ENCODE measurements around the gene PTGDS.

GRCh38 chr9:136939996-136940525 lies 37.2 kb upstream of the PTGDS start:
- TF ChIP-seq ZNF281 (CRISPR knock-in tag; IDR thresholded peaks at IDR 0.05): no peak
- TF ChIP-seq, protein P1, sequence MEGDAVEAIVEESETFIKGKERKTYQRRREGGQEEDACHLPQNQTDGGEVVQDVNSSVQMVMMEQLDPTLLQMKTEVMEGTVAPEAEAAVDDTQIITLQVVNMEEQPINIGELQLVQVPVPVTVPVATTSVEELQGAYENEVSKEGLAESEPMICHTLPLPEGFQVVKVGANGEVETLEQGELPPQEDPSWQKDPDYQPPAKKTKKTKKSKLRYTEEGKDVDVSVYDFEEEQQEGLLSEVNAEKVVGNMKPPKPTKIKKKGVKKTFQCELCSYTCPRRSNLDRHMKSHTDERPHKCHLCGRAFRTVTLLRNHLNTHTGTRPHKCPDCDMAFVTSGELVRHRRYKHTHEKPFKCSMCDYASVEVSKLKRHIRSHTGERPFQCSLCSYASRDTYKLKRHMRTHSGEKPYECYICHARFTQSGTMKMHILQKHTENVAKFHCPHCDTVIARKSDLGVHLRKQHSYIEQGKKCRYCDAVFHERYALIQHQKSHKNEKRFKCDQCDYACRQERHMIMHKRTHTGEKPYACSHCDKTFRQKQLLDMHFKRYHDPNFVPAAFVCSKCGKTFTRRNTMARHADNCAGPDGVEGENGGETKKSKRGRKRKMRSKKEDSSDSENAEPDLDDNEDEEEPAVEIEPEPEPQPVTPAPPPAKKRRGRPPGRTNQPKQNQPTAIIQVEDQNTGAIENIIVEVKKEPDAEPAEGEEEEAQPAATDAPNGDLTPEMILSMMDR (IDR thresholded peaks at IDR 0.05): no peak
- TF ChIP-seq, protein P2, sequence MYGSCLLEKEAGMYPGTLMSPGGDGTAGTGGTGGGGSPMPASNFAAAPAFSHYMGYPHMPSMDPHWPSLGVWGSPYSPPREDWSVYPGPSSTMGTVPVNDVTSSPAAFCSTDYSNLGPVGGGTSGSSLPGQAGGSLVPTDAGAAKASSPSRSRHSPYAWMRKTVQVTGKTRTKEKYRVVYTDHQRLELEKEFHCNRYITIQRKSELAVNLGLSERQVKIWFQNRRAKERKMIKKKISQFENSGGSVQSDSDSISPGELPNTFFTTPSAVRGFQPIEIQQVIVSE (CRISPR knock-in tag; IDR thresholded peaks at IDR 0.05; ENCODE audit: borderline replicate concordance): no peak
- no peak for TF ChIP-seq HMGXB4 (CRISPR knock-in tag; IDR thresholded peaks at IDR 0.05)
- TF ChIP-seq ETV6 (CRISPR knock-in tag; IDR thresholded peaks at IDR 0.05): no peak
- no peak for TF ChIP-seq NR3C1 (CRISPR knock-in tag; conservative IDR thresholded peaks at IDR 0.05; ENCODE audit: low read depth)
- TF ChIP-seq, protein P3, sequence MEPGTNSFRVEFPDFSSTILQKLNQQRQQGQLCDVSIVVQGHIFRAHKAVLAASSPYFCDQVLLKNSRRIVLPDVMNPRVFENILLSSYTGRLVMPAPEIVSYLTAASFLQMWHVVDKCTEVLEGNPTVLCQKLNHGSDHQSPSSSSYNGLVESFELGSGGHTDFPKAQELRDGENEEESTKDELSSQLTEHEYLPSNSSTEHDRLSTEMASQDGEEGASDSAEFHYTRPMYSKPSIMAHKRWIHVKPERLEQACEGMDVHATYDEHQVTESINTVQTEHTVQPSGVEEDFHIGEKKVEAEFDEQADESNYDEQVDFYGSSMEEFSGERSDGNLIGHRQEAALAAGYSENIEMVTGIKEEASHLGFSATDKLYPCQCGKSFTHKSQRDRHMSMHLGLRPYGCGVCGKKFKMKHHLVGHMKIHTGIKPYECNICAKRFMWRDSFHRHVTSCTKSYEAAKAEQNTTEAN (CRISPR knock-in tag; IDR thresholded peaks at IDR 0.05): no peak
